GM19043 (cell line): ENCODE measurements around the gene NXPE2.

ENCODE experiments used
- ATAC-seq: cut with Tn5 transposase; IDR thresholded peaks from one replicate; pipeline ENCODE4 v1.9.1; 2021; ENCODE audit warnings: low read depth; ENCODE audit not compliant: unreplicated experiment

Gene NXPE2

GRCh38 chr11:114738954-114739353 lies 60.6 kb downstream of the NXPE2 start:
- no peak for ATAC-seq

- no peak for ATAC-seq
Measured at GRCh38 chr11:114745150-114745671, 66.9 kb downstream of the NXPE2 start.

DNA sequence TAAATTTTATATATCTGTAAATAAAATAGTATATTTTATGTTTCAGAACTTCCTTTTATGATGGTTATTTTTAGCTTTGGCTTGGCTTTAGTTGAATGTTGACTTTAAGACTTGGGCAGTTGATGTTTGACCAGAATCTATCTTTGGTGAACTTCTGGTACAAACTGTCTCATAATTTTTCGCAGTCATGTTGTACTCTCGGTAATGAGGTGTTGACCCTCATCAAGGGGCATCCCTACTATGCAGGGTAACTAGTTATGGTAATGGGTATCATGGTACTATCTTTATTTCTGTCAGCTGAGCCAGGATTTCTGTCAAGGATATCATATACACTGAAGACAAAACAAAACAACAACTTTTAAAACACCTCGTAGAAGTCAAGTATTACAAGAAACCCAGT lies 67.7 kb downstream of the NXPE2 start:
- no peak for ATAC-seq
